NCI-H2196 treated with DMSO at 0.1 percent for 48 hours (cell line): ENCODE results near the gene MOB3A.

ENCODE experiments used
- DNase-seq: peaks from one replicate; lab custom pipeline; 2025; ENCODE audit not compliant: unreplicated experiment; lab: John Stamatoyannopoulos, UW

Gene MOB3A

GRCh38 chr19:2060884-2061494 is 35.1 kb downstream of the MOB3A start:
- no peak for DNase-seq

- peak; percentile 94 for DNase-seq
These were observed 36.5 kb downstream of the MOB3A start for GRCh38 chr19:2059422-2060201.

- DNase-seq = no peak
These were observed 37.3 kb downstream of the MOB3A start for GRCh38 chr19:2058570-2059421.

- DNase-seq = no peak
These were observed 38.3 kb downstream of the MOB3A start for GRCh38 chr19:2057484-2058469.

GRCh38 chr19:2056837-2057192 is 39.3 kb downstream of the MOB3A start:
- no peak for DNase-seq

- no peak for DNase-seq
These were observed 39.9 kb downstream of the MOB3A start for GRCh38 chr19:2055931-2056836.

GRCh38 chr19:2054763-2055162 is 41.4 kb downstream of the MOB3A start:
- DNase-seq = no peak

GRCh38 chr19:2053601-2054389 is 42.3 kb downstream of the MOB3A start:
- DNase-seq = peak; percentile 58

- DNase-seq = peak; percentile 62
These were observed 44.1 kb downstream of the MOB3A start for GRCh38 chr19:2051773-2052704.

GRCh38 chr19:2050991-2051772 is 44.9 kb downstream of the MOB3A start, which contains the start of gene MKNK2:
Gene MKNK2, minus strand, starts transcription at chr19:2051244. Its CDS starts 393 bp downstream, at chr19:2050851.
- peak; percentile 62 for DNase-seq

GRCh38 chr19:2050349-2050990 is 45.7 kb downstream of the MOB3A start:
- DNase-seq = no peak

GRCh38 chr19:2049741-2050348 is 46.3 kb downstream of the MOB3A start:
- DNase-seq = peak; percentile 83

- no peak for DNase-seq
These were observed 47.0 kb downstream of the MOB3A start for GRCh38 chr19:2048959-2049740.

- no peak for DNase-seq
These were observed 47.8 kb downstream of the MOB3A start for GRCh38 chr19:2048104-2048958.
